Measurements from ENCODE around the gene NPFF.
"Not testable (repeated sequence)": the region's sequence is repeated elsewhere in the genome, so short reads cannot be mapped to it uniquely, and the experiment has no call there.

NPFF gene

DNA sequence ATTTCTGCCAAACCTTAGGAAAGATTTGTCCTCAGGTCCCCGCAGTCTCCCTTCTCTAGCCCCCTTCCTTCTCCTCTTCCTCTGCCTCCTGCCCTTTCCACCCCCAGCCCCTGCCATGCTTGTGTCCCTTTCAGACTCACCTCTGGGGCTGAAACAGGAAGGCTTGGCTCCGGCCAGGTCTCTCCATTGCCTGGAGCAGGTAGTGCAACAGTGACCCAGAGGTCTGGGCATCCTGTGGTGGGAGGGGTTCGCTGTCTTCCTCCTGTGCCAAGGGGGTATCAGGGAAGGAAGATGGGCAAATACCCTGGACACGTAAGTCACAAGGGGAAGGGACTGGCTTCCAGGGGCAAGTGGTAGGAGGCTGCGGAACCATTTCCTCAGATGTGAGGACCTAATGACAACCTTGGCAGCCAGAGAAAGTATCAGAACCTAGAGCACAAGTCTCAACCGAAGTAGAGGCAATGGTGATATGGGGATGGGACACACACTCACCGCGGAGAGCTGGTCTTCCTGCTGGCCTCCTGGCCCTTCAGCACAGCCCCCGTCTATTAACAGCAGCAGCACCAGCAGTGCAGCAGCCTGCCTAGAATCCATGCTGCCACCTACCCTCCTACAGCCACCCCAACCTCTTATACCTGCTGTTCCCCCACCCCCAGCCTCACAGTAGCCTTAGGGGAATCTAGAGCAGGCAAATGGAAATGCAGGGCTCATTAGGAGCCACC, at the start of gene NPFF:
Gene NPFF (minus strand): TSS at position 604 of the 722 bp plus-strand sequence. CDS start 10 bp downstream, at position 594.
- DNase-seq (ENCODE audit: low read depth): no peak

DNA sequence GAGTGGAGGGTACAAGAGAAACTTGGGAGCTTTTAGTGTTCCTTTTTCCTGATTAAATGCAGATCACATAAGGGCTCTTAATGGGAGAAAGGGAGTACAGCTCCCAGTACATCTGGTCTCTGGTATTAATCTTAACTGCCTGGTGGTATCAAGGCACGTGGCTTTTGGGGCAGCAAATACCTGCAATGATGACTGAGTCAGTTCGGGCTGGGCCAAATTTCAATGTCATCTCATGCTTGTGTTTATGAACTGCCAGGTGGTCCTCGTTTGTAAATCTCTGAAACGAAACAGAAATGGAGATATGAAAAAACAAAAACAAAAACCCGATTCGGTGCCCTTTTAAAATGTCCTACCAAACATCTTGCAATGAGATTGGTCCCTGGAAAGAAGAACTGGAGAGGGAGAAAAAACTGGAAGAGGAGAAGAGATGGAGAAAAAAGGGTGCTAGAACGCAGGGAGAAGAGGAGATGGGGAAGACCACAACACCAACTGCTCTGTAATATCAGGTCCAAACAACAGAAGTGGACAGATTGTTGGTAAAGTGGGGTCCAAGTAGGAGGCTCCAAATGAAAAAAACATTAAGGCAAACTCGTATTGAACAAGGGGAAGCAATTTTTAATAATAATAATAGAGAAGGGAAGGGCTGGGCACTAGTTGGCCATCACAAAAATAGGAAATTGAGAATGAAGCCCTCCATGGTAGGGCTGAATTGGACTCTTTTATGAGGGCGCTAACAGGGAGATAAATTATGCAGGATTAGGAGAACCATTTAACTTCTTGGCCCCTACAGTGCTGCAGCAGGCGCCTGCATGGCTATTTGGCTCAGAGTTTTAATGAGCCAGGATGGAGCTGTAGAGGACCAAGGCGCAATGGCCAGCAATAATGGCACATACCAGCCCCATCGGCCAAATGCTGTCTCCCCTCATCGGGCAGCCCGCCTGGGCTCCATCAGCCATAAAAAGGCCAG, 45.4 kb upstream of the NPFF start:
- DNase-seq (ENCODE audit: low read depth): no peak

DNA sequence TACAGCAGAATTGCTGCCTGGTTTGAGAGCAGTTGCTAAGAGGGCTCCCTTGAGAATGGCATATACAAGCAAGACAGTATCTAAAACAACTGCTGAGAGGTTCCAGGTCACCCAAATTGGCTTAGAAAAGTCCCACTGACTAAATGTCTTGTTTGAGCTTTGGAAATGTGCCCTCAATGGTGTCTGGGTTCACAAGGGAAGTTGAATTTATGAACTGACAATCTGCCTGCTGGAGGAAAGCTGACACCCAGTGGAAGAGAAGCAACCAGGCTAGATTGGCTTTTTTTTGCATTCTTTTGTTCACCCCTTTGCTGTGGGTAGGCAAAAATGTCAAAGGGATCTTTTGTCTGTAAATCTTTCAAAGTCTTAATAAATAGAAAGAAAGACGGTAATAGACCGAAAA, 44.6 kb upstream of the NPFF start:
- DNase-seq (ENCODE audit: low read depth): no peak

DNA sequence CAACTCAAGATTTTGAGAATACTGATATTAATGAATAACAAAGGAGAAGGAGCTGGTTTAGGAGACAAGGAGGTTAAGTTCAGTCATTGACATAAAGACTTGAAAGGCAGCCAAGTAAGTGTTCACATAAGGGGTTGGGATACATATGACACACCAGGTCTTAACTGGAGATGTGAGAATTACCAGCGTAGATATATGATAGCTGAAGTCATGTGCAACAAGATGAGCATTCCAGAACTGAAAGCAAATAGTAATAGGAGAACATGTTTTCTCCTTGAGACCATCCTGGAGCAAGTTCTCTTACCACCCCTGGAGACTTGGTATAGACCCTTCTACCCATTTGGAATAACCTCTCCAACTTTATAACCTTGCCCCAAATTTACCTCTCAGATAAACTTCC, 43.3 kb upstream of the NPFF start:
- peak; percentile 41 for DNase-seq (ENCODE audit: low read depth)

DNA sequence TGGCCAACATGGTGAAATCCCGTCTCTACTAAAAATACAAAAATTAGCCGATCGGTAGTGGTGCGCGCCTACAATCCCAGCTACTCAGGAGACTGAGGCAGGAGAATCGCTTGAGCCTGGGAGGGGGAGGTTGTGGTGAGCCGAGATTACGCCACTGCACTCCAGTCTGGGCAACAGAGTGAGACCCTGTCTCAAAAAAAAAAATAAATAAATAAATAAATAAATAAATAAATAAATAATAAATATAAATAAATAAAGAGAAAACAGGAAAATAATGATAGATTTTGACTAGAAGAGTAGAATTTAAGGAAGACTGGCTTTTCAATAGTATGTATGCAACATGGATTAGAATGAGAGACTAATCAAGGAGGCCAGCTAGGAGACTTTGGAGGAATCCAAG, 42.8 kb upstream of the NPFF start:
- DNase-seq (ENCODE audit: low read depth): not testable (repeated sequence)

- DNase-seq (ENCODE audit: low read depth): not testable (repeated sequence)
Measured at GRCh38 chr12:53548354-53548753, 41.1 kb upstream of the NPFF start.

DNA sequence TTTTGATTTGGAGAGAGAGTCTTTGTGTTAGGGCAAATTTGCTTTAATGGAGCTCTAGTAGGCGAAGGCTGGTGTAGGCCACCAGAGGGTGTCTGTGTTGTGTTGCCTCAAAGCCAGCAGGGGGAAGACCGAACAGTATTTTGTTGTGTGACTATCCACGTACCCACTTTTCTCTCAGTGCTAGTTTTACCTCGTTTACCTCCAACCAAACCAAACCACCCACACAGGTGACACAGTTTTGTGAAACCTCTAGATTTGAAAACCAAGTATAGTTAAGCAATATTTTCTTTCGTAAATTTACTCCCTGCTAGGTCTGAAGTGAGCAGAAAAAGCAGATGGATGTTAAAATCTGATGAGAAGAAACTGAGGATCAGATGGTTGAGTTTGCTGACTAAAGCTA, 36.3 kb upstream of the NPFF start:
- DNase-seq (ENCODE audit: low read depth): peak; percentile 40

DNA sequence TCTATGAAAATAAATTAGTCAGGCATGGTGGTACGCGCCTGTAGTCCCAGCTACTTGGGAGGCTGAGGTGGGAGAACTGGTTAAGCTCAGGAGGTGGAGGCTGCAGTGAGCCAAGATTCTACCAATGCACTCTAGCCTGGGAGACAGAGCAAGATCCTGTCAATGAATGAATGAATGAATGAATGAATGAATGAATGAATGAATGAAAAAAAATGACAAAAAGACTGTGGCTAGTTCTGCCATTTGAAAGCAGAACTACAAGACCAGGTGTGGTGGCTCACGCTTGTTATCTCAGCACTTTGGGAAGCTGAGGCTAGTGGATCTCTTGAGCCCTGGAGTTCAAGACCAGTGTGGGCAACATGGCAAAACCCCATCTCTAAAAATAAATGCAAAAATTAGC, 32.2 kb upstream of the NPFF start:
- no peak for DNase-seq (ENCODE audit: low read depth)

DNA sequence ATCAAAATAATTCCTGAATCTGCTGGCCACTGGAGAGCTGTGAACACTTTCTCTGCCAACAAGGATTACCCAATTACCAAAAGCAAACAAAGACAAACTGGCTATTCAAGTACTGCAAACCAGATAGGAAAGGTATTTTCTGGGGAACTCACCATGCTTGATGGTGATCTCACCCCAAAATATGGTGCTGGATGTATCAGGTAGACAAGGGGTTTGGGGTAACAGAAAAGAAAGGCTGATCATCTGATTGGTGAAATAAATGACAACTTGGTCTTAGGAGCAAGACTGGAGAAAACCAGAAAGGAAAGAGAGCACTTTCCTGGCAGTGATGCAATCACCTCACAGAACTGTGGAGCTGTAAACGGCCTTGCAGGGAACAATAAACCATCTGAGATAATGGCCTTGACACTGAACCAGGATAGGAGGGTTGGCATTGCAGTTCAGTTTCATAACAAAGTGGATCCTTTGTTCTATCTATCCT, 31.0 kb upstream of the NPFF start:
- DNase-seq (ENCODE audit: low read depth): no peak

DNA sequence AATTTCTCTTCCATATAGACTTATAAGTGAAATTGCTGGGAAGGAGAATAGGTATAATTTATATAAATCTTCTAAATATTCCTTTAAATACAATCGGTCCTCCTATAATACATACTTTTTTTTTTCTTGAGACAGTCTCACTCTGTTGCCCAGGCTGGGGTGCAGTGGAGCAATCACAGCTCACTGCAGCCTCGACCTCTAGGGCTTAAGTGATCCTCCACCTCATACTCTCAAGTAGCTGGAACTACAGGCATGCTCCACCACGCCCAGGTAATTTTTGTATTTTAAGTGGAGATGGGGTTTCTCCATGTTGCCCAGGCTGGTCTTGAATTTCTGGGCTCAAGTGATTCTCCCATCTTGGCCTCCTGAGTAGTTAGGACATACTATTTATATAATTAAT, 29.7 kb upstream of the NPFF start:
- no peak for DNase-seq (ENCODE audit: low read depth)

DNA sequence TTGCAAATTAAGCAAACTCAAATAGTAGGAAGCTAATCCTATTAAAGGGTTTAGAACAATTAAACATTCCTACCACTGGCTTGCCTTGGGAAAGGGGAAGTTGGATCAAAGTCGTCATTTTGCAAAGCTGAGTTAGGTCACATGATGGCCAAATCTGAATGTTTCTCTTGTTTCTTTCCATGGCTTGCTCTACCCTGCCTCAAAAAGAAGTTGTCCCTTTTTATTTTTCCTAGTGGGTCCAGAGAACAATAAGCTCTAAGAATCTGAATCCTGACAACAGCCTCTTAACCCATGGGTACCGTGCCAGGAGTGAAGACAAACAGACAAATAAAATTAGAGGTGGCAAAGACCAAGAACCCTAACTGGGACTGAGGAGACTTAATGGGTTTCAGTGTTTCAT, 26.2 kb upstream of the NPFF start:
- DNase-seq (ENCODE audit: low read depth): no peak

- DNase-seq (ENCODE audit: low read depth): no peak
Measured at GRCh38 chr12:53532524-53533445, 25.5 kb upstream of the NPFF start.

- no peak for DNase-seq (ENCODE audit: low read depth)
Measured at GRCh38 chr12:53532021-53532420, 24.7 kb upstream of the NPFF start.

DNA sequence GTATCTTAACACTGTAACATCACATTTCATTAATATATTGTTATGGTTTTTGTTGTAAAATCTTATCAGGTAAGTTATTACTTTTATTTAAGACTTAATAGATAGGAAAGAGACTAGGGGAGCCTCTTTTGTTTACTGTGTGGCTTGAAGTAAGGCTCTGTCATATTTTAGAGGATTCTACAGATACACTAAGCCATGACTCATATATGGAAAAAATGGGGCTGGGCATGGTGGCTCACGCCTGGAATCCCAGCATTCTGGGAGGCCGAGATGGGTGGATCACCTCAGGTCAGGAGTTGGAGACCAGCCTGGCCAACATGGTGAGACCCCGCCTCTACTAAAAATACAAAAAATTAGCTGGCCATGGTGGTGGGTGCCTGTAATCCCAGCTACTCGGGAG, 23.6 kb upstream of the NPFF start:
- DNase-seq (ENCODE audit: low read depth): no peak

DNA sequence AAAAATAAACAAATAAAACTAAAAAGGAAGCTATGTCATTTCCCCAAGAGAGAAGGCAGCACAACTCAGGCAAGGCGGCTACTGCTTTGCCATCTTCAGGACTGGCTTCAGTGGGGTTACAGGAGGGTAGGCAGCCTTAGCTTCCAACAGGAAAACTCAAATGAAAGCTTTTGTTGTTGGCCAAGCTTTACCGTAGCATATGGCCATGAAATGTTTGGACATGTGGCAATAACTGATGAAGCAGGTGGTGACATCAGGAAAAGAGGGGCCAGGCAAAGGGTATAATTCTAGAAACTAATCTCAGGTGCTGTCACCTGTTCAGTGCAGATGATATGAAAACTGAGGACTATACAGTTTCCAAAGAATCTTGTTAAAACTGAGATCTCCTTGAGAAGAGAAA, 22.8 kb upstream of the NPFF start:
- DNase-seq (ENCODE audit: low read depth): no peak

GRCh38 chr12:53524476-53524875, 17.2 kb upstream of the NPFF start:
- DNase-seq (ENCODE audit: low read depth): no peak

DNA sequence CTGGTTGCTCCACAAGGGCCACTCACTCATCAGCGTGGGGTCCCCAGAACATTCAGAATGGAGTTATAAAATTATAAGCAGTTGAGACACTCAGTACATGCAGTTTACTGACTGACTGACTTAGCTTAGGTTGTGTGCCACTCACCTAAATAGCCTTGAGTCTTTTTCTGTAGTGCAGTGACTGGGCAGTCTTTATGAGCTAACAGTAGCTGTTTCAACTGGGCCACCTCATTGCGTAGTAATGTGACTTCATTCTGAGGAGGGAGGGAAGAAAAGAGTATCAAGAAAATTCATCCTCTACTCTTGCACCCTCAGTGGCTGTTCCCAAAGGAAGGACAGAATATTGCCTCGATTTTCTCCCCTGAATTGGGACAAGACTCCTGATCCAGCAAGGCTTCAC, 15.8 kb upstream of the NPFF start:
- DNase-seq (ENCODE audit: low read depth): no peak

DNA sequence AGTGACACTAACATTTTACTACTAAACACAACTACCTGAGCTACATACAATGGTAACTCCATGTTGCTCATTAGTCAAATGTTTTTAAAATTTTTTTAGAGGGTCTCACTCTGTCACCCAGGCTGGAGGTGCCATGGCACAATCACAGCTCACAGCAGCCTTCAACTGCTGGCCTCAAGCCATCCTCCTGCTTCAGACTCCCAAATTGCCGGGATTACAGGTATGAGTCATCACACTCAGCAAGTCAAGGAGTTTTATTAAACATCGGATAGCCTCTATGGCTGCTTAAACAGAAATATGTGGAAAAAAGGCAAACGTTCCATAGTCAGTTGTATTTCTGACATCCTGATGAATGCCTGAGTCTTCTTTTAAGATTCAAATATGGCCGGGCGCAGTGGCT, 11.1 kb upstream of the NPFF start:
- no peak for DNase-seq (ENCODE audit: low read depth)

DNA sequence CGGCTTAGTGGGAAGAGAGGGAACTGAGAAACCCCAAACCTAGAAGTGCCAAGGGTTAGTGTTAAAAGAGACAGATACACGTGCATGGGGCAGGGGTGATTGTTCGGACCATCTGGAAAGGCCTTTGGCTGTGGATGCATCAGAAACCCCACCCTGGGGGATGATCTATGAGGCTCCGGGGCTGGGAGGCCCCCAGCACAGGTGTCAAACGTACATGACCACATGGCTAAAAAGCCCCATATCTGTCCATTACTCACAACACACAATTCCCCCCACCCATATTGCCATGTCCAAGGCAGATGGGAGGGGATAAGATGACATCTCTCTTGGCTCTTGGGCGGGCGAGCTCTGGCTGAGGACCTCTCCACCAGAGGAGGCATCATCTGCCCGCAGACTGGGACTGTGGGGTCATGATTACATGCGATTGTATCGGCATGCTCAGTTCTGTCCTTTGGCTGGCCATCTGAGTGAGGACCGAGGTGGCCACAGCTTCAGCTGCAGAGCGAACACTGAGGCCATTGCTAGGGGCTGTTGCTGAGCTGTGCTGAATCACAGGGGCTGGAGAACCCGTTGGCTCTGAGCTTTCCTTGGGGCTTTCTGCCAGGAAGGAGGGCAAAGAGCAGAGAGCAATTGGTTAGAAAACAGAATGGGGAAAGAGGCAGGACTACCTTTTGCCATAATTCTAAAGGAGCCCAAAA, 9.6 kb upstream of the NPFF start:
- no peak for DNase-seq (ENCODE audit: low read depth)

DNA sequence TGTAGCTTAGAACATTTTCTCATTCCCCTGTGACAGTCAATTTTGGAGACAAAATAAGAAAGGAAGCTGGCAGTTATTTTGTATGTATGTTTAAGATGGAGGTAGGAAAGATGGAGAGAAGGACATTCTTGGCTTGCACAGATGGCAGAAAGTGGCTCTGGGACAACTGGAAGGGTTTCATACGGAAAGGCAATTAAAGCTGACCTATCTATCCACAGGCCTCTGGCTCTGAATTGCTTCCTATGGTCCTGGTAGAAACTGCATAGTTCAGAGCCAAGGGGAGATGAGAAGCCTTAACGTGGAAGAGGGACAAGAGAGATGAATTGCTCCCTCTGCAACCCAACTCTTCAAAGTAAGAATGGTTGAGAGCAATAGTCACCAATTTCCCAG, 8.0 kb upstream of the NPFF start:
- no peak for DNase-seq (ENCODE audit: low read depth)

GRCh38 chr12:53514628-53515290, 7.5 kb upstream of the NPFF start:
- no peak for DNase-seq (ENCODE audit: low read depth)

Data from non-pigmented ciliary epithelial cell (primary cell).